GM12873 (cell line): Measurements from ENCODE around the gene MYBPHL.

Experiments
- CTCF ChIP-seq: IDR thresholded peaks from 2 replicates; pipeline ENCODE4 v1.5.1; 2012; ENCODE audit warnings: low read depth, mild to moderate bottlenecking, moderate library complexity, low read length, control low read depth; ENCODE audit not compliant: insufficient read depth; ENCODE audit errors: missing control alignments

Gene MYBPHL

GRCh38 chr1:109283748-109284600, 22.8 kb downstream of the MYBPHL start:
- no peak for TF ChIP-seq CTCF

- TF ChIP-seq CTCF: peak; percentile 62
These were observed 23.7 kb downstream of the MYBPHL start, which contains the start of gene PSRC1 for GRCh38 chr1:109282952-109283747. PSRC1 (minus strand) TSS chr1:109283145.

- no peak for TF ChIP-seq CTCF
These were observed 24.3 kb downstream of the MYBPHL start for GRCh38 chr1:109282497-109282951.

- TF ChIP-seq CTCF: no peak
These were observed 24.9 kb downstream of the MYBPHL start for GRCh38 chr1:109281680-109282496.

DNA sequence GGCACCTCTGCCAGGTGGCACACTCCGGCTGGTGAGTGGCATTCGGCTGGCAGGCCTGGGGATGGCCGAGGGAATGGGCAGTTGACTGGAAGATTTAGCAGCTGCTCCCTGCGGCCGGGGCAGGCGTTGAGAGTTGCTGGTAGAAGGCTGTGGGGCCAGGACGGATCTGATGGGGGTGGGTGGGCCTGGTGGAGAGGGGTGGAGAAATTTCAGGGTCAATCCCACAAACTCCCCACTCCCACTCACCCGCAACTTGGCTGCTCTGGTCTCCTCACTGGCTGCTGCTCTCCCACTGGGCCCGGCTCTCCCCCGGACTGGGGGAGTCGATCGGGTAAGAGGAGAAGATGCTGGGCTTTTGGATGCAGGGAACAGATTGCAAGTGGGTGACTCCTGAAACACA, 25.9 kb downstream of the MYBPHL start:
- TF ChIP-seq CTCF: no peak

- no peak for TF ChIP-seq CTCF
These were observed 27.1 kb downstream of the MYBPHL start for GRCh38 chr1:109279615-109280278.
